HepG2 (cell line): ENCODE measurements around the gene GSS. TPM values are rescaled to one million over a fixed set of nuclear protein-coding genes. Genes with fewer than 3 reads are reported as not detected.

Experiments
- ATF7 ChIP-seq, 2 experiments: fragments of 450-650 bp in 1 of 2; sonication (generic) in 1 of 2; formaldehyde crosslinking in 1 of 2; IDR thresholded peaks; 2 replicates each; pipeline versions ENCODE4 v1.4.0 to v1.6.1; 2016 to 2020; ENCODE audit warnings: antibody characterized with exemption in 1 of 2, mild to moderate bottlenecking in 1 of 2, missing genetic modification reagents in 1 of 2
- BHLHE40 ChIP-seq: IDR thresholded peaks from 2 replicates; pipeline ENCODE4 v1.6.1; 2011; ENCODE audit warnings: low read length, improper control_type of control experiment
- FOXJ3 ChIP-seq: sonication (generic); formaldehyde crosslinking; IDR thresholded peaks from 2 replicates; pipeline ENCODE4 v1.4.0; 2020; ENCODE audit warnings: missing genetic modification reagents, mild to moderate bottlenecking, borderline replicate concordance
- HES4 ChIP-seq: sonication (generic); formaldehyde crosslinking; IDR thresholded peaks from 2 replicates; pipeline ENCODE4 v1.9.0; 2021; ENCODE audit warnings: mild to moderate bottlenecking, missing genetic modification reagents, borderline replicate concordance
- HNRNPL ChIP-seq: fragments of 200-400 bp; formaldehyde crosslinking; IDR thresholded peaks from 2 replicates; pipeline ENCODE4 v1.6.1; 2017; ENCODE audit warnings: mild to moderate bottlenecking, low read depth, low read length
- HOXA7 ChIP-seq: sonication (generic); formaldehyde crosslinking; IDR thresholded peaks from 2 replicates; pipeline ENCODE4 v1.8.1; 2022; ENCODE audit warnings: mild to moderate bottlenecking, missing genetic modification reagents, moderate library complexity
- KAT7 ChIP-seq: IDR thresholded peaks from 2 replicates; pipeline ENCODE4 v1.6.1; 2018; ENCODE audit warnings: borderline replicate concordance, missing compliant biosample characterization
- NFYC ChIP-seq: IDR thresholded peaks from 2 replicates; pipeline ENCODE4 v1.6.1; 2016; ENCODE audit warnings: missing genetic modification reagents, missing compliant biosample characterization
- RFX1 ChIP-seq: fragments of 450-650 bp; IDR thresholded peaks from 2 replicates; pipeline ENCODE4 v1.6.1; 2017
- SCMH1 ChIP-seq: sonication (generic); formaldehyde crosslinking; IDR thresholded peaks from 2 replicates; pipeline ENCODE4 v1.9.0; 2021; ENCODE audit warnings: missing genetic modification reagents, mild to moderate bottlenecking, borderline replicate concordance
- SIN3A ChIP-seq: IDR thresholded peaks from 2 replicates; pipeline ENCODE4 v1.6.1; 2011; ENCODE audit warnings: low read depth, mild to moderate bottlenecking, control low read depth, low read length, borderline replicate concordance
- SIN3B ChIP-seq: fragments of 150-350 bp; IDR thresholded peaks from 2 replicates; pipeline ENCODE4 v1.6.1; 2014; ENCODE audit warnings: low read length
- SRF ChIP-seq: IDR thresholded peaks from 2 replicates; pipeline ENCODE4 v1.6.1; 2011; ENCODE audit warnings: mild to moderate bottlenecking, low read depth, low read length, moderate library complexity
- ZBTB1 ChIP-seq: sonication (generic); formaldehyde crosslinking; IDR thresholded peaks from 2 replicates; pipeline ENCODE4 v1.4.0; 2020; ENCODE audit warnings: missing genetic modification reagents, borderline replicate concordance
- ZFP36L1 ChIP-seq: sonication (generic); formaldehyde crosslinking; IDR thresholded peaks from 2 replicates; pipeline ENCODE4 v1.8.0; 2022; ENCODE audit warnings: mild to moderate bottlenecking, missing genetic modification reagents, moderate library complexity
- ZNF205 ChIP-seq: IDR thresholded peaks from 2 replicates; pipeline ENCODE4 v1.6.1; 2018; ENCODE audit warnings: missing biosample characterization, missing genetic modification reagents
- ZNF446 ChIP-seq: sonication (generic); formaldehyde crosslinking; IDR thresholded peaks from 2 replicates; pipeline ENCODE4 v1.5.0; 2020; ENCODE audit warnings: mild to moderate bottlenecking, missing genetic modification reagents
- ZNF644 ChIP-seq: IDR thresholded peaks from 2 replicates; pipeline ENCODE4 v1.6.1; 2016; ENCODE audit warnings: low read depth
- ZNF790 ChIP-seq: sonication (generic); formaldehyde crosslinking; IDR thresholded peaks from 2 replicates; pipeline ENCODE4 v1.8.0; 2022; ENCODE audit warnings: missing genetic modification reagents, mild to moderate bottlenecking, borderline replicate concordance
- ZNF839 ChIP-seq: sonication (generic); formaldehyde crosslinking; IDR thresholded peaks from 2 replicates; pipeline ENCODE4 v1.4.0; 2020; ENCODE audit warnings: missing genetic modification reagents, mild to moderate bottlenecking, borderline replicate concordance
- ZNF891 ChIP-seq: sonication (generic); formaldehyde crosslinking; IDR thresholded peaks from 2 replicates; pipeline ENCODE4 v1.5.0; 2020; ENCODE audit warnings: mild to moderate bottlenecking, missing genetic modification reagents
- ZSCAN12 ChIP-seq: sonication (generic); formaldehyde crosslinking; IDR thresholded peaks from 2 replicates; pipeline ENCODE4 v1.9.0; 2021; ENCODE audit warnings: mild to moderate bottlenecking, missing genetic modification reagents
- polyA plus RNA-seq, 8 experiments: library from polyadenylated mRNA; depleted of rRNA in 3 of 8; stranded (reverse) in 7 of 8; unstranded in 1 of 8; fragments of >200 nt; fragmentation: Illumina TruSeq in 4 of 8; extraction: Trizol in 4 of 8; gene quantifications; 2 replicates each; pipeline versions ENCODE4 v1.2.1 to v1.2.3, GENCODE V29; 2011 to 2016; ENCODE audit warnings: low read depth in 4 of 8, missing spikeins in 1 of 8, mixed read lengths in 1 of 8; ENCODE audit not compliant: insufficient read depth in 1 of 8
- total RNA-seq, 5 experiments: library from RNA; depleted of rRNA; stranded (reverse); fragments of >200 nt; fragmentation: Illumina TruSeq; extraction: Trizol; gene quantifications; 2 replicates each; pipeline ENCODE4 v1.2.3, GENCODE V29; 2016; ENCODE audit warnings: low read depth in 1 of 5
- TF ChIP-seq, protein P1 (sequence below): sonication (generic); formaldehyde crosslinking; IDR thresholded peaks from 2 replicates; pipeline ENCODE4 v1.4.0; 2020; ENCODE audit warnings: missing genetic modification reagents
- TF ChIP-seq, protein P2 (sequence below): sonication (generic); formaldehyde crosslinking; IDR thresholded peaks from 2 replicates; pipeline ENCODE4 v1.9.0; 2022; ENCODE audit warnings: missing genetic modification reagents, mild to moderate bottlenecking, borderline replicate concordance
- TF ChIP-seq, protein P3 (sequence below): sonication (generic); formaldehyde crosslinking; conservative IDR thresholded peaks from 2 replicates; pipeline ENCODE4 v1.4.0; 2020; ENCODE audit warnings: missing genetic modification reagents

GSS gene
- total and polyA plus RNA-seq, 2 of the 13 experiments (the other 11 are each of a cell fraction or from before 2014, with no cell fraction given), result 80.1 to 102 TPM

DNA sequence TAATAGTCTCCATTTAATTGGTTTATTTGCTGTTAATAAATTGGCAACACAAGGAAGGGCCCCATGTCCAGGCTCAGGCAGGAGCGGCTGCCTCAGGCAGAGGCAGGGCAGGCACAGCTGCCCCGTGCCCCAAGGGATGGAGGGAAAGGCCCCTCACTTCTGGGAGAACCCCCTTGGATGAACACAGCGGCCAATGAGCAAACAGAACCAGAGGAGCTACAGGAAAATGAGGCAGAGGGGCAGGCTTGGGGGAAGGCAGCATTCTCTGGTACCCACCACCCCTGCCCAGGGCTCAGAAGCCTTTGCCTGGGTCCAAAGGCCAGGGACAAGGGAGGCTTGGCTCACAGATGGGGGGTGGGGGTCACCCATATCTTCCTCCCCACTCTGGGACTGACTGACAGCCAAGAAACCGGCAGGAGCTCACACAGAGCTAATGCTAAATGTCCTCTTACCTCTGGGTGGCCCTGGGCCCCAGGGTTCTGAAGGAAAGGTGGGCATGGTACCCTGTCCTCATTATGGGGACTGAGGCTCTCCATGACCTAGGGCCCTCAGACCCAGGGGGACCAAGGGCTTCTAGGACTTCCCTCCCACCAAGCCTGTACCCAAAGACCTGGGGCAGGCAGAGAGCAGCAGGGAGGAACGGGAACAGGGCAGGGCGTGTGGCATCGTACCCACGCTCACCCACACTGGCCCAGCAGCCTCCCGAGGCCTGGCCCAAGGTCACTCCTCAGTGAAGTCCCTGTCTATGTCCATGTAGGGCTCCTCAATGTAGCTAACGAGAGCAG lies 47.0 kb upstream of the GSS start (continued):
- TF ChIP-seq HNRNPL (no peak), RFX1 (no peak), HES4 (0 out of 2 replicates have a peak, but pooled peaks have one; percentile 58), ZFP36L1 (CRISPR knock-in tag) (no peak), ZSCAN12 (CRISPR knock-in tag) (no peak), FOXJ3 (CRISPR knock-in tag) (no peak), SIN3B (no peak), KAT7 (CRISPR knock-in tag) (no peak), NFYC (CRISPR knock-in tag) (no peak), SRF (no peak), ATF7 (IDR thresholded peaks at IDR 0.05) (no peak), ATF7 (CRISPR knock-in tag; IDR thresholded peaks at IDR 0.05) (no peak), ZNF644 (CRISPR knock-in tag) (no peak), ZNF205 (CRISPR knock-in tag) (no peak), ZNF446 (CRISPR knock-in tag) (no peak), SIN3A (no peak), SCMH1 (CRISPR knock-in tag) (no peak), BHLHE40 (no peak), ZNF891 (CRISPR knock-in tag) (0 out of 2 replicates have a peak, but pooled peaks have one; percentile 35), ZNF790 (CRISPR knock-in tag) (no peak), HOXA7 (CRISPR knock-in tag) (no peak), ZBTB1 (no peak), ZNF839 (no peak)
- TF ChIP-seq, protein P1, sequence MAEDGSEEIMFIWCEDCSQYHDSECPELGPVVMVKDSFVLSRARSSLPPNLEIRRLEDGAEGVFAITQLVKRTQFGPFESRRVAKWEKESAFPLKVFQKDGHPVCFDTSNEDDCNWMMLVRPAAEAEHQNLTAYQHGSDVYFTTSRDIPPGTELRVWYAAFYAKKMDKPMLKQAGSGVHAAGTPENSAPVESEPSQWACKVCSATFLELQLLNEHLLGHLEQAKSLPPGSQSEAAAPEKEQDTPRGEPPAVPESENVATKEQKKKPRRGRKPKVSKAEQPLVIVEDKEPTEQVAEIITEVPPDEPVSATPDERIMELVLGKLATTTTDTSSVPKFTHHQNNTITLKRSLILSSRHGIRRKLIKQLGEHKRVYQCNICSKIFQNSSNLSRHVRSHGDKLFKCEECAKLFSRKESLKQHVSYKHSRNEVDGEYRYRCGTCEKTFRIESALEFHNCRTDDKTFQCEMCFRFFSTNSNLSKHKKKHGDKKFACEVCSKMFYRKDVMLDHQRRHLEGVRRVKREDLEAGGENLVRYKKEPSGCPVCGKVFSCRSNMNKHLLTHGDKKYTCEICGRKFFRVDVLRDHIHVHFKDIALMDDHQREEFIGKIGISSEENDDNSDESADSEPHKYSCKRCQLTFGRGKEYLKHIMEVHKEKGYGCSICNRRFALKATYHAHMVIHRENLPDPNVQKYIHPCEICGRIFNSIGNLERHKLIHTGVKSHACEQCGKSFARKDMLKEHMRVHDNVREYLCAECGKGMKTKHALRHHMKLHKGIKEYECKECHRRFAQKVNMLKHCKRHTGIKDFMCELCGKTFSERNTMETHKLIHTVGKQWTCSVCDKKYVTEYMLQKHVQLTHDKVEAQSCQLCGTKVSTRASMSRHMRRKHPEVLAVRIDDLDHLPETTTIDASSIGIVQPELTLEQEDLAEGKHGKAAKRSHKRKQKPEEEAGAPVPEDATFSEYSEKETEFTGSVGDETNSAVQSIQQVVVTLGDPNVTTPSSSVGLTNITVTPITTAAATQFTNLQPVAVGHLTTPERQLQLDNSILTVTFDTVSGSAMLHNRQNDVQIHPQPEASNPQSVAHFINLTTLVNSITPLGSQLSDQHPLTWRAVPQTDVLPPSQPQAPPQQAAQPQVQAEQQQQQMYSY, result no peak
- TF ChIP-seq, protein P2, sequence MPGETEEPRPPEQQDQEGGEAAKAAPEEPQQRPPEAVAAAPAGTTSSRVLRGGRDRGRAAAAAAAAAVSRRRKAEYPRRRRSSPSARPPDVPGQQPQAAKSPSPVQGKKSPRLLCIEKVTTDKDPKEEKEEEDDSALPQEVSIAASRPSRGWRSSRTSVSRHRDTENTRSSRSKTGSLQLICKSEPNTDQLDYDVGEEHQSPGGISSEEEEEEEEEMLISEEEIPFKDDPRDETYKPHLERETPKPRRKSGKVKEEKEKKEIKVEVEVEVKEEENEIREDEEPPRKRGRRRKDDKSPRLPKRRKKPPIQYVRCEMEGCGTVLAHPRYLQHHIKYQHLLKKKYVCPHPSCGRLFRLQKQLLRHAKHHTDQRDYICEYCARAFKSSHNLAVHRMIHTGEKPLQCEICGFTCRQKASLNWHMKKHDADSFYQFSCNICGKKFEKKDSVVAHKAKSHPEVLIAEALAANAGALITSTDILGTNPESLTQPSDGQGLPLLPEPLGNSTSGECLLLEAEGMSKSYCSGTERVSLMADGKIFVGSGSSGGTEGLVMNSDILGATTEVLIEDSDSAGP (CRISPR knock-in tag), result peak; percentile 50; the same call in 1 of the 2 replicates
- TF ChIP-seq, protein P3, sequence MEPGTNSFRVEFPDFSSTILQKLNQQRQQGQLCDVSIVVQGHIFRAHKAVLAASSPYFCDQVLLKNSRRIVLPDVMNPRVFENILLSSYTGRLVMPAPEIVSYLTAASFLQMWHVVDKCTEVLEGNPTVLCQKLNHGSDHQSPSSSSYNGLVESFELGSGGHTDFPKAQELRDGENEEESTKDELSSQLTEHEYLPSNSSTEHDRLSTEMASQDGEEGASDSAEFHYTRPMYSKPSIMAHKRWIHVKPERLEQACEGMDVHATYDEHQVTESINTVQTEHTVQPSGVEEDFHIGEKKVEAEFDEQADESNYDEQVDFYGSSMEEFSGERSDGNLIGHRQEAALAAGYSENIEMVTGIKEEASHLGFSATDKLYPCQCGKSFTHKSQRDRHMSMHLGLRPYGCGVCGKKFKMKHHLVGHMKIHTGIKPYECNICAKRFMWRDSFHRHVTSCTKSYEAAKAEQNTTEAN (CRISPR knock-in tag), result no peak
